ENCODE data around the gene STK32C. TPM values are rescaled to one million over a fixed set of nuclear protein-coding genes. Genes with fewer than 3 reads are reported as not detected.

The STK32C gene
- total and polyA plus RNA-seq, 4 donors = 5.1 to 22.0 (median 16.3) TPM

DNA sequence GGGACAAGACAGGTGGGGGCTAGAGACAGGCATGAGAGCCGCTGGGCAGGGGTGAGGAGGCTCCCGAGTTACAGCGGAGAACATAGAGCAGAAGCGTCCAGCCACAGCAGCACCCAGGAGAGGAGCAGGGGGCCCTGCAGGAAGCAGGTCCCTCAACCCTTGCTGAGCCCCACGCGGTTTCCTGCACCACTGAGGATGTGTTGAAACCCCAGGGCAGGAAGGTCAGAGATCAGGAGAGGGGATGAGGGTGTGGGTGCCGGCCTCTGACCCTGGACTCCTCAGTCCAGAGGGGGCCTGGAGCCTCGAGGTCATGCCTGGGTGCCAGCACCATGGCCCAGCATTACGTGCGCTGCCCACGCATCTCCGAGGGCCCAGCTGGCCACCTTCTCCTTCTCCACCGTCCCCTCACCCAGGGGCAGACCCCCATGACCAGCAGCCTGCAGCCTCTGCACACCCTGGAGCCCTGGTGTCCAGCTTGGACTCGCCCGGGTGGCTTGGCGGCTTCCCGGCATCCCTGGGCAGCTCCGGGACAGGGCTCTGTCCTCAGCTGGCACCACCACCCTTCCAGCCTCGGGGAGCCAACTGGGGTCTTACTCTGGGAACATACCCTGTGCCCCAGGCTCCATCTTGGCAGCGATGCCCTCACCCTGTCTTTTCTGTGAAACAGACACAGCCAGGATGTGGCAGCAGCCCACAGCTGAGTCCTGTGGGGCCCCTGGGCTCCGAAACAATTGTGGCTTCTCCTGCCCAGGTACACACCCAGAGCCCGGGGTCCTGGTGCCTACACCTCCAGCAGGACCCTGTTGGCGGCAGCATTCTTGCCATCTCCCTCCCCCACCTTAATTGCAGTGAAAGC, 52.0 kb downstream of the STK32C start:
- Histone ChIP-seq H3K4me3 (no peak overlapping the region), H3K9me3 (ENCODE audit: control insufficient read depth in 4 of 4, insufficient read depth in 3 of 4, low read length in 3 of 4) (no peaks in the 10 kb centered on the region), H3K4me1 (ENCODE audit: control insufficient read depth in 5 of 5, insufficient read depth in 5 of 5, low read length in 5 of 5) (no peaks in the 10 kb centered on the region), H3K9ac (ENCODE audit: insufficient read depth in 1 of 2, low read length in 2 of 2) (no peak overlapping the region), H3K36me3 (ENCODE audit: control insufficient read depth in 4 of 4, insufficient read depth in 4 of 4, low read length in 4 of 4) (no peaks in the 10 kb centered on the region), H3K27me3 (ENCODE audit: control insufficient read depth in 3 of 3, insufficient read depth in 3 of 3, low read length in 2 of 3) (no peaks in the 10 kb centered on the region), H3K27ac (ENCODE audit: low read depth in 1 of 2, low read length in 1 of 2) (no peak overlapping the region)
- DNase-seq = no peak
- no peak for ATAC-seq (ENCODE audit: insufficient read depth, low FRiP score)
- WGBS, 2 donors = 72 to 78% methylated on average over 23 of the region's 23 CpGs
- TF ChIP-seq, protein P1, sequence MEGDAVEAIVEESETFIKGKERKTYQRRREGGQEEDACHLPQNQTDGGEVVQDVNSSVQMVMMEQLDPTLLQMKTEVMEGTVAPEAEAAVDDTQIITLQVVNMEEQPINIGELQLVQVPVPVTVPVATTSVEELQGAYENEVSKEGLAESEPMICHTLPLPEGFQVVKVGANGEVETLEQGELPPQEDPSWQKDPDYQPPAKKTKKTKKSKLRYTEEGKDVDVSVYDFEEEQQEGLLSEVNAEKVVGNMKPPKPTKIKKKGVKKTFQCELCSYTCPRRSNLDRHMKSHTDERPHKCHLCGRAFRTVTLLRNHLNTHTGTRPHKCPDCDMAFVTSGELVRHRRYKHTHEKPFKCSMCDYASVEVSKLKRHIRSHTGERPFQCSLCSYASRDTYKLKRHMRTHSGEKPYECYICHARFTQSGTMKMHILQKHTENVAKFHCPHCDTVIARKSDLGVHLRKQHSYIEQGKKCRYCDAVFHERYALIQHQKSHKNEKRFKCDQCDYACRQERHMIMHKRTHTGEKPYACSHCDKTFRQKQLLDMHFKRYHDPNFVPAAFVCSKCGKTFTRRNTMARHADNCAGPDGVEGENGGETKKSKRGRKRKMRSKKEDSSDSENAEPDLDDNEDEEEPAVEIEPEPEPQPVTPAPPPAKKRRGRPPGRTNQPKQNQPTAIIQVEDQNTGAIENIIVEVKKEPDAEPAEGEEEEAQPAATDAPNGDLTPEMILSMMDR (IDR thresholded peaks at IDR 0.05; ENCODE audit: control extremely low read depth, extremely low read depth) = no peak

DNA sequence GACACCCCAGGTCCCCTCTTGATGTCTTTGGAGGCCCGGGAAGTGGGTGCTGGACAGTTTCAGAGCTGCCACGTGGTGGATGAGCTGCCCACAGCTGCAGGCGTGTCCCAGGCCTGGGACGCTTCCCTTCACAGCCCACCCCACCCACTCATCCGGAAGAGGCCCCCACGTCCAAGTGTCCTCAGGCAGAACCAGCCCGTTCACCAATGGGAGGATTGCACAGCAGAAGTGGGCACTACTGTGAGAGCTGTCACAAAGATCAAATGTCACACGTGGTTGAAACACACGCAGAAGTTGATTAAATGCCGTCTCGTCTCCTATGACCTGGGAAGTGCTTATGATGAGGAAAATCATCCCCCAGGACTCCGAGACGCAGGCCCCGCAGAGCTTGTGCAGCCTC, 52.9 kb downstream of the STK32C start:
- H3K36me3 ChIP-seq (ENCODE audit: control insufficient read depth in 4 of 4, insufficient read depth in 4 of 4, low read length in 4 of 4) = no peaks in the 10 kb centered on the region
- WGBS, 2 donors = 60 to 65% methylated on average over 14 of the region's 14 CpGs
- no peak overlapping the region for H3K9ac ChIP-seq (ENCODE audit: insufficient read depth in 1 of 2, low read length in 2 of 2)
- TF ChIP-seq, protein P1 (IDR thresholded peaks at IDR 0.05; ENCODE audit: control extremely low read depth, extremely low read depth) = no peak
- H3K9me3 ChIP-seq (ENCODE audit: control insufficient read depth in 4 of 4, insufficient read depth in 3 of 4, low read length in 3 of 4) = no peaks in the 10 kb centered on the region
- H3K4me1 ChIP-seq (ENCODE audit: control insufficient read depth in 5 of 5, insufficient read depth in 5 of 5, low read length in 5 of 5) = no peaks in the 10 kb centered on the region
- DNase-seq (no peak), ATAC-seq (ENCODE audit: insufficient read depth, low FRiP score) (no peak)
- no peak overlapping the region for H3K27ac ChIP-seq (ENCODE audit: low read depth in 1 of 2, low read length in 1 of 2)
- H3K4me3 ChIP-seq = no peak overlapping the region
- no peaks in the 10 kb centered on the region for H3K27me3 ChIP-seq (ENCODE audit: control insufficient read depth in 3 of 3, insufficient read depth in 3 of 3, low read length in 2 of 3)

DNA sequence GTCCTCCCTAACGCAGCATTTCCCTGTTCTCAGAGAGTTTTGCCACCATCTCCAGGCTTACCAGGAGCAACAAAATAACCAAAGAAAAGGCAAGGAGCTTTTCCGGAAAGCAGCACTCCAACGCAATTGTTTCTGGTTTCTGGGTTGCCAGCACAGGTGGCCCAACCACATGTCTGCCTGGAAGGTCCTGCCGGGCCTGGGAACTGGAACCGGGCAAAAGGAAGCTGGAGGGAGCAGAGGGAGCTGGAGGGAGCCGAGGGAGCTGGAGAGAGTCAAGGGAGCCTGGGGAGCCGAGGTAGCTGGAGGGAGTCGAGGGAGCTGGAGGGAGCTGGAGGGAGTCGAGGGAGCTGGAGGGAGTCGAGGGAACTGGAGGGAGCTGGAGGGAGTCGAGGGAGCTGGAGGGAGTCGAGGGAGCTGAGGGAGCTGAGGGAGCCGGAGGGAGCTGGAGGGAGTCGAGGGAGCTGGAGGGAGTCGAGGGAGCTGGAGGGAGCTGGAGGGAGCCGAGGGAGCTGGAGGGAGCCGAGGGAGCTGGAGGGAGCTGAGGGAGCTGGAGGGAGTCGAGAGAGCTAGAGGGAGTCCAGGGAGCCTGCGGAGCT, 54.6 kb downstream of the STK32C start:
- no peaks in the 10 kb centered on the region for H3K9me3 ChIP-seq (ENCODE audit: control insufficient read depth in 4 of 4, insufficient read depth in 3 of 4, low read length in 3 of 4)
- no peak overlapping the region for H3K4me3 ChIP-seq
- no peak overlapping the region for H3K27ac ChIP-seq (ENCODE audit: low read depth in 1 of 2, low read length in 1 of 2)
- H3K4me1 ChIP-seq (ENCODE audit: control insufficient read depth in 5 of 5, insufficient read depth in 5 of 5, low read length in 5 of 5) = peaks cover 0 to 5% (median 0%) of the 10 kb centered on the region in 5 donors
- no peaks in the 10 kb centered on the region for H3K36me3 ChIP-seq (ENCODE audit: control insufficient read depth in 4 of 4, insufficient read depth in 4 of 4, low read length in 4 of 4)
- no peak overlapping the region for H3K9ac ChIP-seq (ENCODE audit: insufficient read depth in 1 of 2, low read length in 2 of 2)
- no peaks in the 10 kb centered on the region for H3K27me3 ChIP-seq (ENCODE audit: control insufficient read depth in 3 of 3, insufficient read depth in 3 of 3, low read length in 2 of 3)
- TF ChIP-seq, protein P1 (IDR thresholded peaks at IDR 0.05; ENCODE audit: control extremely low read depth, extremely low read depth) = no peak
- WGBS, 2 donors = 66 to 73% methylated on average over 14 to 19 of the region's 19 CpGs
- DNase-seq (no peak), ATAC-seq (ENCODE audit: insufficient read depth, low FRiP score) (no peak)
